Stomach (tissue), 9 donors: ENCODE results near the gene TRPM4. TPM values are rescaled to one million over a fixed set of nuclear protein-coding genes. Genes with fewer than 3 reads are reported as not detected.

Source experiments
- DNase-seq, 2 donors: peaks; one replicate each; pipeline versions ENCODE4 v3.0.0 to v3.0.0-alpha.2; 2013 to 2019
- H3K27ac ChIP-seq, 5 donors: fragments of 200-600 bp in 4 of 5; sonication (generic) in 4 of 5; one replicate each; pipeline ENCODE4 v1.5.1; 2013 to 2019; ENCODE audit warnings: mild to moderate bottlenecking in 1 of 5, moderate library complexity in 1 of 5
- H3K27me3 ChIP-seq, 3 donors: fragments of 200-600 bp; sonication (generic); one replicate each; pipeline ENCODE4 v1.5.1; 2017 to 2019; ENCODE audit warnings: mixed run types in 1 of 3
- H3K36me3 ChIP-seq, 4 donors: fragments of 200-600 bp; sonication (generic); 1 replicate in 3 of 4; 2 replicates in 1 of 4; pipeline ENCODE4 v1.5.1; 2016 to 2019
- H3K4me1 ChIP-seq, 4 donors: fragments of 200-600 bp; sonication (generic); one replicate each; pipeline ENCODE4 v1.5.1; 2016 to 2019
- H3K4me3 ChIP-seq, 4 donors: fragments of 200-600 bp; sonication (generic) in 3 of 4; one replicate each; pipeline ENCODE4 v1.5.1; 2016 to 2019; ENCODE audit warnings: mild to moderate bottlenecking in 1 of 4
- H3K9me3 ChIP-seq, 4 donors: fragments of 200-600 bp; sonication (generic); one replicate each; pipeline ENCODE4 v1.5.1; 2016 to 2019
- CTCF ChIP-seq, 7 experiments: fragments of 450-650 bp in 4 of 7; fragments of 200-600 bp in 3 of 7; sonication (generic) in 3 of 7; IDR thresholded peaks; one replicate each; pipeline ENCODE4 v1.5.1; 2016 to 2019; ENCODE audit warnings: antibody characterized with exemption in 7 of 7, control low read depth in 2 of 7, mild to moderate bottlenecking in 1 of 7
- EP300 ChIP-seq: sonication (generic); formaldehyde crosslinking; IDR thresholded peaks from one replicate; pipeline ENCODE4 v1.6.1; 2017; ENCODE audit warnings: antibody characterized with exemption
- POLR2A ChIP-seq, 4 donors: fragments of 450-650 bp; IDR thresholded peaks; one replicate each; pipeline ENCODE4 v1.6.1; 2016; ENCODE audit warnings: antibody characterized with exemption in 4 of 4, control low read depth in 2 of 4, mild to moderate bottlenecking in 1 of 4, moderate library complexity in 1 of 4
- POLR2AphosphoS5 ChIP-seq, 3 donors: sonication (generic); formaldehyde crosslinking; IDR thresholded peaks; one replicate each; pipeline ENCODE4 v1.6.1; 2016; ENCODE audit warnings: antibody characterized with exemption in 3 of 3
- WGBS, 5 donors: extraction: QIAGEN DNeasy Blood & Tissue Kit in 3 of 5; methylation state at CpG; one replicate each; pipeline versions ENCODE4 v1.1.5 to v1.1.7; 2013 to 2018; 5-methylcytosine and 5-hydroxymethylcytosine counted together
- intact Hi-C: fragments of 100-400 bp; cut with DNase I; formaldehyde crosslinking; loops from one replicate; pipeline ENCODE4 v1.15.1; 2023; ENCODE audit warnings: low total_unique reads
- polyA plus RNA-seq, 3 donors: library from polyadenylated mRNA; stranded (reverse); fragments of 200-250 nt; gene quantifications; one replicate each; pipeline ENCODE4 v1.2.3, GENCODE V29; 2013
- total RNA-seq, 5 donors: library from RNA; depleted of rRNA; stranded (reverse); fragments of >200 nt; gene quantifications; one replicate each; pipeline versions ENCODE4 v1.1.0 to v1.2.3, GENCODE V29; 2014 to 2016
- donor health status: healthy with polysubstance abuse.
- donor health status: Bipolar disorder and iron deficiency.
- donor health status: healthy.

The TRPM4 gene
- total and polyA plus RNA-seq, 8 donors, result 11.8 to 1,449 (median 71.9) TPM

- 73 to 89% (median 83%) methylated on average over 2 of the region's 2 CpGs for WGBS, 5 donors
- H3K4me3 ChIP-seq, result no peak overlapping the region
- DNase-seq, result no peak
- TF ChIP-seq CTCF (IDR thresholded peaks at IDR 0.05) (no peak), POLR2AphosphoS5 (IDR thresholded peaks at IDR 0.05) (no peak)
- intact Hi-C loops, result no loop called here
- H3K36me3 ChIP-seq, result no peaks in the 10 kb centered on the region
- no peaks in the 10 kb centered on the region for H3K27me3 ChIP-seq
- no peaks in the 10 kb centered on the region for H3K4me1 ChIP-seq
- H3K9me3 ChIP-seq, result no peaks in the 10 kb centered on the region
- no peak overlapping the region for H3K27ac ChIP-seq
Measured at GRCh38 chr19:49249933-49250332, 92.3 kb downstream of the TRPM4 start.

GRCh38 chr19:49255674-49256073 is 98.1 kb downstream of the TRPM4 start:
- intact Hi-C loops, result no loop called here
- Histone ChIP-seq H3K36me3 (no peaks in the 10 kb centered on the region), H3K27ac (no peak overlapping the region), H3K9me3 (peaks cover 5 to 22% (median 18%) of the 10 kb centered on the region in 4 donors), H3K27me3 (no peaks in the 10 kb centered on the region), H3K4me1 (no peaks in the 10 kb centered on the region), H3K4me3 (no peak overlapping the region)
- DNase-seq, result no peak
- WGBS, 5 donors, result 81 to 92% (median 81%) methylated on average over 9 to 10 of the region's 10 CpGs
- TF ChIP-seq POLR2A (IDR thresholded peaks at IDR 0.05) (no peak), POLR2AphosphoS5 (IDR thresholded peaks at IDR 0.05) (no peak), EP300 (no peak), CTCF (IDR thresholded peaks at IDR 0.05) (no peak)

GRCh38 chr19:49256691-49257090 is 99.1 kb downstream of the TRPM4 start:
- no peaks in the 10 kb centered on the region for H3K36me3 ChIP-seq

More at GRCh38 chr19:49256691-49257090, 99.1 kb downstream of the TRPM4 start:
- no peaks in the 10 kb centered on the region for H3K4me1 ChIP-seq
- no peak for DNase-seq
- TF ChIP-seq CTCF (IDR thresholded peaks at IDR 0.05) (no peak), EP300 (no peak), POLR2A (IDR thresholded peaks at IDR 0.05) (no peak), POLR2AphosphoS5 (IDR thresholded peaks at IDR 0.05) (no peak)
- H3K27me3 ChIP-seq, result no peaks in the 10 kb centered on the region
- H3K27ac ChIP-seq, result no peak overlapping the region
- WGBS, 5 donors, result 56 to 65% (median 58%) methylated on average over 3 of the region's 3 CpGs
- peaks cover 5 to 22% (median 18%) of the 10 kb centered on the region in 4 donors for H3K9me3 ChIP-seq
- no peak overlapping the region for H3K4me3 ChIP-seq
- intact Hi-C loops, result no loop called here

Other genes starting within 250 kb of the TRPM4 start
- gene DHDH, start 224.1 kb upstream of the TRPM4 start, total RNA-seq, result under 1 TPM in 1 of 5 donors, not detected in 4; 0.89 TPM
- 1 to 10 TPM in 1 of 3 donors, under 1 TPM in 1, not detected in 1; 0.93 to 1.2 TPM for gene DHDH, start 224.1 kb upstream of the TRPM4 start, polyA plus RNA-seq
- 100 to 1,000 TPM in 1 of 5 donors, 10 to 100 TPM in 4; 12.1 to 121 (median 20.2) TPM for gene BAX, start 202.9 kb upstream of the TRPM4 start, total RNA-seq
- gene BAX, start 202.9 kb upstream of the TRPM4 start, polyA plus RNA-seq, result 10 to 100 TPM; 61.6 to 85.3 (median 77.6) TPM
- gene FTL, start 192.5 kb upstream of the TRPM4 start, total RNA-seq, result 1,000 to 10,000 TPM; 1,292 to 4,272 (median 3,457) TPM
- gene FTL, start 192.5 kb upstream of the TRPM4 start, polyA plus RNA-seq, result 1,000 to 10,000 TPM; 3,915 to 8,824 (median 7,571) TPM
- gene GYS1, start 164.5 kb upstream of the TRPM4 start, total RNA-seq, result 10 to 100 TPM; 13.0 to 63.6 (median 46.4) TPM
- 10 to 100 TPM; 13.0 to 25.5 (median 15.5) TPM for gene GYS1, start 164.5 kb upstream of the TRPM4 start, polyA plus RNA-seq
- gene RUVBL2, start 163.9 kb upstream of the TRPM4 start, total RNA-seq, result 10 to 100 TPM in 4 of 5 donors, under 1 TPM in 1; 0.58 to 96.0 (median 59.1) TPM
- gene RUVBL2, start 163.9 kb upstream of the TRPM4 start, polyA plus RNA-seq, result 10 to 100 TPM; 55.3 to 69.2 (median 63.3) TPM
- gene LHB, start 140.7 kb upstream of the TRPM4 start, total RNA-seq, result 1 to 10 TPM in 1 of 5 donors, not detected in 4; 8.4 TPM
- gene LHB, start 140.7 kb upstream of the TRPM4 start, polyA plus RNA-seq, result 10 to 100 TPM in 2 of 3 donors, 1 to 10 TPM in 1; 3.8 to 45.8 (median 40.3) TPM
- not detected for gene CGB3, start 133.5 kb upstream of the TRPM4 start, total RNA-seq
- not detected for gene CGB3, start 133.5 kb upstream of the TRPM4 start, polyA plus RNA-seq
- gene CGB2, start 125.9 kb upstream of the TRPM4 start, total RNA-seq, result not detected
- not detected for gene CGB2, start 125.9 kb upstream of the TRPM4 start, polyA plus RNA-seq
- gene CGB1, start 120.9 kb upstream of the TRPM4 start, total RNA-seq, result not detected
- not detected for gene CGB1, start 120.9 kb upstream of the TRPM4 start, polyA plus RNA-seq
- gene CGB5, start 113.9 kb upstream of the TRPM4 start, total RNA-seq, result not detected
- not detected for gene CGB5, start 113.9 kb upstream of the TRPM4 start, polyA plus RNA-seq
- gene CGB8, start 108.7 kb upstream of the TRPM4 start, total RNA-seq, result not detected
- not detected for gene CGB8, start 108.7 kb upstream of the TRPM4 start, polyA plus RNA-seq
- gene CGB7, start 100.0 kb upstream of the TRPM4 start, total RNA-seq, result not detected
- gene CGB7, start 100.0 kb upstream of the TRPM4 start, polyA plus RNA-seq, result 1 to 10 TPM in 1 of 3 donors, not detected in 2; 3.8 TPM
- not detected for gene NTF4, start 93.0 kb upstream of the TRPM4 start, total RNA-seq
- gene NTF4, start 93.0 kb upstream of the TRPM4 start, polyA plus RNA-seq, result 10 to 100 TPM in 1 of 3 donors, not detected in 2; 17.5 TPM
- not detected for gene KCNA7, start 85.1 kb upstream of the TRPM4 start, total RNA-seq
- gene KCNA7, start 85.1 kb upstream of the TRPM4 start, polyA plus RNA-seq, result not detected
- 1,000 to 10,000 TPM in 1 of 5 donors, 100 to 1,000 TPM in 4; 163 to 3,365 (median 235) TPM for gene SNRNP70, start 72.3 kb upstream of the TRPM4 start, total RNA-seq
- gene SNRNP70, start 72.3 kb upstream of the TRPM4 start, polyA plus RNA-seq, result 100 to 1,000 TPM; 170 to 258 (median 192) TPM
- gene LIN7B, start 43.4 kb upstream of the TRPM4 start, total RNA-seq, result 100 to 1,000 TPM in 1 of 5 donors, 10 to 100 TPM in 2, 1 to 10 TPM in 1, not detected in 1; 5.5 to 118 (median 30.5) TPM
- 10 to 100 TPM in 2 of 3 donors, 1 to 10 TPM in 1; 4.0 to 18.1 (median 11.5) TPM for gene LIN7B, start 43.4 kb upstream of the TRPM4 start, polyA plus RNA-seq
- gene C19orf73, start 38.6 kb upstream of the TRPM4 start, total RNA-seq, result not detected
- gene C19orf73, start 38.6 kb upstream of the TRPM4 start, polyA plus RNA-seq, result 1 to 10 TPM; 3.4 to 4.2 (median 3.7) TPM
- gene PPFIA3, start 38.2 kb upstream of the TRPM4 start, total RNA-seq, result 10 to 100 TPM in 1 of 5 donors, 1 to 10 TPM in 3, under 1 TPM in 1; 0.45 to 12.7 (median 4.2) TPM
- gene PPFIA3, start 38.2 kb upstream of the TRPM4 start, polyA plus RNA-seq, result 10 to 100 TPM in 1 of 3 donors, 1 to 10 TPM in 2; 7.2 to 19.7 (median 9.7) TPM
- 1 to 10 TPM in 2 of 5 donors, not detected in 3; 1.7 to 8.1 TPM for gene HRC, start 2.4 kb upstream of the TRPM4 start, total RNA-seq
- under 1 TPM; 0.44 to 0.83 (median 0.61) TPM for gene HRC, start 2.4 kb upstream of the TRPM4 start, polyA plus RNA-seq
- gene SLC6A16, start 167.4 kb downstream of the TRPM4 start, total RNA-seq, result 1 to 10 TPM in 1 of 5 donors, under 1 TPM in 1, not detected in 3; 0.92 to 5.4 TPM
- 1 to 10 TPM in 2 of 3 donors, under 1 TPM in 1; 0.44 to 2.5 (median 1.2) TPM for gene SLC6A16, start 167.4 kb downstream of the TRPM4 start, polyA plus RNA-seq
- gene CD37, start 177.6 kb downstream of the TRPM4 start, total RNA-seq, result 10 to 100 TPM in 1 of 5 donors, 1 to 10 TPM in 2, not detected in 2; 2.2 to 30.3 (median 5.1) TPM
- gene CD37, start 177.6 kb downstream of the TRPM4 start, polyA plus RNA-seq, result 10 to 100 TPM in 1 of 3 donors, 1 to 10 TPM in 2; 5.9 to 18.5 (median 6.7) TPM
- gene TEAD2, start 204.6 kb downstream of the TRPM4 start, total RNA-seq, result 10 to 100 TPM in 4 of 5 donors, 1 to 10 TPM in 1; 4.3 to 42.0 (median 17.8) TPM
- 10 to 100 TPM; 21.8 to 35.4 (median 26.6) TPM for gene TEAD2, start 204.6 kb downstream of the TRPM4 start, polyA plus RNA-seq
- gene DKKL1, start 206.1 kb downstream of the TRPM4 start, total RNA-seq, result not detected
- gene DKKL1, start 206.1 kb downstream of the TRPM4 start, polyA plus RNA-seq, result under 1 TPM in 1 of 3 donors, not detected in 2; 0.35 TPM
- gene KASH5, start 230.5 kb downstream of the TRPM4 start, total RNA-seq, result under 1 TPM in 1 of 5 donors, not detected in 4; 0.37 TPM
- gene KASH5, start 230.5 kb downstream of the TRPM4 start, polyA plus RNA-seq, result under 1 TPM in 1 of 3 donors, not detected in 2; 0.20 TPM